Keratinocyte (primary cell): ENCODE results near the gene OTUD6A. TPM values are rescaled to one million over a fixed set of nuclear protein-coding genes. Genes with fewer than 3 reads are reported as not detected.

Experiments used
- DNase-seq: peaks from one replicate; pipeline ENCODE4 v3.0.0-alpha.2; 2011; ENCODE audit warnings: low read depth, missing footprints, low spot score
- FAIRE-seq: peaks from 2 replicates; lab custom pipeline; 2011; peaks lifted over from hg19 to GRCh38; lab: Jason Lieb, UNC
- H2AFZ ChIP-seq: 2 replicates; pipeline ENCODE4 v1.6.0; 2012; ENCODE audit warnings: low read length, control low read depth, inconsistent platforms; ENCODE audit not compliant: control insufficient read depth
- H3K27ac ChIP-seq: 2 replicates; pipeline ENCODE4 v1.5.1; 2011; ENCODE audit warnings: low read length; ENCODE audit not compliant: control insufficient read depth, insufficient read depth
- H3K27me3 ChIP-seq: 3 replicates; pipeline ENCODE4 v1.6.0; 2011; ENCODE audit warnings: low read length; ENCODE audit not compliant: control insufficient read depth, insufficient read depth; ENCODE audit errors: extremely low read depth
- H3K36me3 ChIP-seq, 2 experiments: 2 replicates in 1 of 2; 3 replicates in 1 of 2; pipeline ENCODE4 v1.5.1; 2011; ENCODE audit warnings: low read length in 2 of 2, mild to moderate bottlenecking in 1 of 2; ENCODE audit not compliant: control insufficient read depth in 2 of 2, insufficient read depth in 2 of 2; ENCODE audit errors: extremely low read depth in 1 of 2
- H3K4me1 ChIP-seq: 3 replicates; pipeline ENCODE4 v1.5.1; 2011; ENCODE audit warnings: low read length; ENCODE audit not compliant: control insufficient read depth, insufficient read depth; ENCODE audit errors: extremely low read depth
- H3K4me2 ChIP-seq: 3 replicates; pipeline ENCODE4 v1.6.0; 2011; ENCODE audit warnings: low read depth, low read length; ENCODE audit not compliant: control insufficient read depth, insufficient read depth; ENCODE audit errors: extremely low read depth
- H3K4me3 ChIP-seq, 3 experiments: fragments of 200-600 bp in 1 of 3; sonication (generic) in 1 of 3; 2 replicates in 2 of 3; 3 replicates in 1 of 3; pipeline ENCODE4 v1.5.1; 2011 to 2016; ENCODE audit warnings: low read length in 3 of 3, mild to moderate bottlenecking in 3 of 3, control low read depth in 2 of 3, inconsistent platforms in 1 of 3, low read depth in 1 of 3, mixed read lengths in 1 of 3, mixed run types in 1 of 3, moderate library complexity in 1 of 3; ENCODE audit not compliant: control insufficient read depth in 2 of 3, insufficient read depth in 2 of 3; ENCODE audit errors: extremely low read depth in 1 of 3
- H3K79me2 ChIP-seq: 2 replicates; pipeline ENCODE4 v1.6.0; 2012; ENCODE audit warnings: low read length; ENCODE audit not compliant: control insufficient read depth, insufficient read depth
- H3K9ac ChIP-seq: 3 replicates; pipeline ENCODE4 v1.6.0; 2011; ENCODE audit warnings: low read length; ENCODE audit not compliant: control insufficient read depth, insufficient read depth; ENCODE audit errors: extremely low read depth
- H3K9me1 ChIP-seq: 3 replicates; pipeline ENCODE4 v1.6.0; 2011; ENCODE audit warnings: low read length; ENCODE audit not compliant: control insufficient read depth, insufficient read depth; ENCODE audit errors: extremely low read depth
- H3K9me3 ChIP-seq: 2 replicates; pipeline ENCODE4 v1.5.1; 2012; ENCODE audit warnings: low read depth, low read length; ENCODE audit not compliant: control insufficient read depth
- H4K20me1 ChIP-seq: 3 replicates; pipeline ENCODE4 v1.6.0; 2011; ENCODE audit warnings: low read length; ENCODE audit not compliant: control insufficient read depth, insufficient read depth; ENCODE audit errors: extremely low read depth
- CTCF ChIP-seq, 3 experiments: IDR thresholded peaks in 1 of 3; conservative IDR thresholded peaks in 1 of 3; optimal IDR thresholded peaks in 1 of 3; 2 replicates in 2 of 3; 3 replicates in 1 of 3; pipeline versions ENCODE3 to v1.5.1; 2011; ENCODE audit warnings: low read length in 3 of 3, mild to moderate bottlenecking in 3 of 3, moderate library complexity in 2 of 3, control low read depth in 1 of 3, inconsistent platforms in 1 of 3; ENCODE audit not compliant: insufficient read depth in 2 of 3; ENCODE audit errors: extremely low read depth in 1 of 3
- EZH2 ChIP-seq: IDR thresholded peaks from one replicate; pipeline ENCODE4 v1.6.1; 2012; ENCODE audit warnings: inconsistent platforms, mild to moderate bottlenecking, low read length, moderate library complexity
- dilution Hi-C: fragments of 300-500 bp; cut with MboI; formaldehyde crosslinking; loops from one replicate; pipeline ENCODE4 v1.7.0; 2020; ENCODE audit warnings: low sequenced_read_pairs; ENCODE audit not compliant: extremely low pct_ligation_motif_present
- polyA plus RNA-seq, 5 experiments: library from polyadenylated mRNA; depleted of rRNA in 3 of 5; stranded (reverse) in 3 of 5; stranded (forward) in 1 of 5; unstranded in 1 of 5; fragments of >200 nt; gene quantifications; 1 replicate in 1 of 5; 2 replicates in 3 of 5; 3 replicates in 1 of 5; pipeline versions ENCODE4 v1.2.1 to v1.2.3, GENCODE V29; 2011 to 2012; ENCODE audit warnings: missing spikeins in 2 of 5, low read depth in 1 of 5, low replicate concordance in 1 of 5

OTUD6A gene
- polyA plus RNA-seq, 1 donor (not counting 4 experiments of a cell fraction or from before 2014, with no cell fraction given) = not detected

- H3K36me3 ChIP-seq = no peaks in the 10 kb centered on the region
- dilution Hi-C loops = no loop called here
- H3K9me3 ChIP-seq = no peaks in the 10 kb centered on the region
- no peak overlapping the region for H3K27ac ChIP-seq
- H3K4me2 ChIP-seq = no peak overlapping the region
- TF ChIP-seq CTCF (optimal IDR thresholded peaks at IDR 0.05 in 1 of 3, IDR thresholded peaks at IDR 0.05 in 1 of 3, conservative IDR thresholded peaks at IDR 0.05 in 1 of 3; ENCODE audit: extremely low read depth in 1 of 3, insufficient read depth in 2 of 3, low read length in 3 of 3) = no peak
- TF ChIP-seq EZH2 = no peak
- H4K20me1 ChIP-seq = no peaks in the 10 kb centered on the region
- no peaks in the 10 kb centered on the region for H3K27me3 ChIP-seq
- H2AFZ ChIP-seq = no peak overlapping the region
- no peak overlapping the region for H3K4me3 ChIP-seq
- H3K9ac ChIP-seq = no peak overlapping the region
- peaks cover 18% of the 10 kb centered on the region for H3K4me1 ChIP-seq
- DNase-seq = no peak
- no peaks in the 10 kb centered on the region for H3K79me2 ChIP-seq
- no peaks in the 10 kb centered on the region for H3K9me1 ChIP-seq
- FAIRE-seq = no peak
Observed at GRCh38 chrX:70041993-70042392, 20.3 kb upstream of the OTUD6A start.

- no peaks in the 10 kb centered on the region for H3K36me3 ChIP-seq
- no peaks in the 10 kb centered on the region for H3K27me3 ChIP-seq
- H3K4me1 ChIP-seq = peaks cover 24% of the 10 kb centered on the region
- dilution Hi-C loops = no loop called here
- H2AFZ ChIP-seq = no peak overlapping the region
- H3K9me3 ChIP-seq = no peaks in the 10 kb centered on the region
- no peak overlapping the region for H3K9ac ChIP-seq
- no peak for TF ChIP-seq EZH2
- TF ChIP-seq CTCF (optimal IDR thresholded peaks at IDR 0.05 in 1 of 3, IDR thresholded peaks at IDR 0.05 in 1 of 3, conservative IDR thresholded peaks at IDR 0.05 in 1 of 3; ENCODE audit: extremely low read depth in 1 of 3, insufficient read depth in 2 of 3, low read length in 3 of 3) = no peak
- no peaks in the 10 kb centered on the region for H3K79me2 ChIP-seq
- H3K4me3 ChIP-seq = no peak overlapping the region
- H3K4me2 ChIP-seq = no peak overlapping the region
- no peak for DNase-seq
- H3K9me1 ChIP-seq = no peaks in the 10 kb centered on the region
- H4K20me1 ChIP-seq = no peaks in the 10 kb centered on the region
- H3K27ac ChIP-seq = no peak overlapping the region
- no peak for FAIRE-seq
Observed at GRCh38 chrX:70042399-70043371, 19.6 kb upstream of the OTUD6A start.
